Memory B cell (primary cell): ENCODE data around the gene JAM3.

Experiments
- ATAC-seq: fragments of 150-1000 bp; cut with Tn5 transposase; 2 replicates; pipeline ENCODE4 v1.10.0; 2021; ENCODE audit warnings: low read depth, mild to moderate bottlenecking, moderate library complexity
- DNase-seq, 2 donors: peaks; one replicate each; pipeline ENCODE4 v3.0.0; 2022; ENCODE audit warnings: low spot score in 2 of 2
- H3K27ac Mint-ChIP-seq: one replicate; pipeline ENCODE4 v1.8.0; 2022; ENCODE audit warnings: mild to moderate bottlenecking, moderate library complexity, mixed read lengths
- H3K27me3 Mint-ChIP-seq: one replicate; pipeline ENCODE4 v1.8.0; 2022; ENCODE audit warnings: mixed read lengths
- H3K36me3 Mint-ChIP-seq: one replicate; pipeline ENCODE4 v1.8.0; 2022; ENCODE audit warnings: mild to moderate bottlenecking, mixed read lengths
- H3K4me1 Mint-ChIP-seq: one replicate; pipeline ENCODE4 v1.8.0; 2022; ENCODE audit warnings: mixed read lengths
- H3K4me3 Mint-ChIP-seq: one replicate; pipeline ENCODE4 v1.8.0; 2022; ENCODE audit warnings: mild to moderate bottlenecking, moderate library complexity, mixed read lengths
- H3K9me3 Mint-ChIP-seq: one replicate; pipeline ENCODE4 v1.8.0; 2022; ENCODE audit warnings: mixed read lengths

The JAM3 gene

GRCh38 chr11:134033696-134034491, 35.0 kb upstream of the JAM3 start:
- no peak overlapping the region for H3K27ac Mint-ChIP-seq
- H3K4me1 Mint-ChIP-seq = peaks cover 20% of the 10 kb centered on the region
- no peak overlapping the region for H3K4me3 Mint-ChIP-seq
- H3K36me3 Mint-ChIP-seq = no peaks in the 10 kb centered on the region
- peak; percentile 67 for ATAC-seq
- DNase-seq = no peak
- H3K9me3 Mint-ChIP-seq = no peaks in the 10 kb centered on the region
- H3K27me3 Mint-ChIP-seq = peaks cover 21% of the 10 kb centered on the region

GRCh38 chr11:134034496-134035381, 34.1 kb upstream of the JAM3 start:
- no peak overlapping the region for H3K4me3 Mint-ChIP-seq
- no peak for DNase-seq
- peaks cover 20% of the 10 kb centered on the region for H3K27me3 Mint-ChIP-seq
- H3K27ac Mint-ChIP-seq = no peak overlapping the region
- no peaks in the 10 kb centered on the region for H3K36me3 Mint-ChIP-seq
- peaks cover 20% of the 10 kb centered on the region for H3K4me1 Mint-ChIP-seq
- no peaks in the 10 kb centered on the region for H3K9me3 Mint-ChIP-seq
- ATAC-seq = no peak

DNA sequence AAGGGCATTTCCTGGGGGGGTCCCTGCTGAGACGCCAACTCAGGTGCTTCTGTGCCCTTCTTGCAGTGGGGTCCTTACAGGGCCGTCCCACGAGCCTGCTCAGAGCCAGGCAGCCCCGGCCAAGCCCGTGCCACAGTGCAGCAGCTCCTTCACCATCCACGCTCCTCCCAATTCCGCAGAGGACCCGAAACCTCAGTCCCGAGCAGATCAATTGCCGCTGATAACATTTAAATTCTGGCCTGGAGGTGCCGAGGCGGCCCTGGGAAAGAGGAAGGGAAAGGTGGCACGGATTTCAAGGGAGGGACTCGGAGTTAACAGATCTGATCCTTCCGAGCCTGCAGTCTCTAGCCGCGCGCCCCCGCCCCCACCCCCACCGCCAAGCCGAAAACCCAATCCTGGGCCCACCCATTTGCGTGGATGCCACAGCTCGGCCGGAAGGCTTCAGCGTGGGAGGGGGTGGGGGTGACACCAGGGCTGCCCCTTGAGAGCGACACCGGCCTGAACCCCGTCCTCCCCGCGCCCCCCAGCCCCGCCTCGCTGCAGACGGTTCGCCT, 32.3 kb upstream of the JAM3 start:
- ATAC-seq = peak; percentile 8
- peak overlapping the region; percentile 67 for H3K27ac Mint-ChIP-seq
- peaks cover 10% of the 10 kb centered on the region for H3K27me3 Mint-ChIP-seq
- H3K9me3 Mint-ChIP-seq = no peaks in the 10 kb centered on the region
- H3K4me1 Mint-ChIP-seq = peaks cover 20% of the 10 kb centered on the region
- peak overlapping the region; percentile 92 for H3K4me3 Mint-ChIP-seq
- no peaks in the 10 kb centered on the region for H3K36me3 Mint-ChIP-seq
- no peak for DNase-seq

GRCh38 chr11:134037046-134037908, 31.6 kb upstream of the JAM3 start:
- H3K4me1 Mint-ChIP-seq = peaks cover 18% of the 10 kb centered on the region
- peak overlapping the region; percentile 92 for H3K4me3 Mint-ChIP-seq
- ATAC-seq (peak; percentile 73), DNase-seq (peak in 1 of 2 donors; percentile 11)
- H3K27ac Mint-ChIP-seq = peak overlapping the region; percentile 67
- peaks cover 4% of the 10 kb centered on the region for H3K27me3 Mint-ChIP-seq
- H3K36me3 Mint-ChIP-seq = no peaks in the 10 kb centered on the region
- H3K9me3 Mint-ChIP-seq = no peaks in the 10 kb centered on the region

GRCh38 chr11:134038897-134039470, 29.9 kb upstream of the JAM3 start:
- no peaks in the 10 kb centered on the region for H3K36me3 Mint-ChIP-seq
- no peaks in the 10 kb centered on the region for H3K9me3 Mint-ChIP-seq
- H3K27me3 Mint-ChIP-seq = peaks cover 4% of the 10 kb centered on the region
- H3K4me3 Mint-ChIP-seq = no peak overlapping the region
- DNase-seq (no peak), ATAC-seq (no peak)
- H3K4me1 Mint-ChIP-seq = peaks cover 13% of the 10 kb centered on the region
- H3K27ac Mint-ChIP-seq = no peak overlapping the region

GRCh38 chr11:134039726-134040385, 29.0 kb upstream of the JAM3 start:
- no peak overlapping the region for H3K27ac Mint-ChIP-seq
- no peak for ATAC-seq

GRCh38 chr11:134040386-134041302, 28.2 kb upstream of the JAM3 start:
- Mint-ChIP-seq H3K9me3 (no peaks in the 10 kb centered on the region), H3K4me3 (no peak overlapping the region), H3K27me3 (peaks cover 7% of the 10 kb centered on the region), H3K36me3 (no peaks in the 10 kb centered on the region), H3K4me1 (peaks cover 10% of the 10 kb centered on the region), H3K27ac (no peak overlapping the region)
- DNase-seq = no peak
- no peak for ATAC-seq

More at GRCh38 chr11:134039726-134040385, 29.0 kb upstream of the JAM3 start:
- Mint-ChIP-seq H3K36me3 (no peaks in the 10 kb centered on the region), H3K27me3 (peaks cover 7% of the 10 kb centered on the region), H3K9me3 (no peaks in the 10 kb centered on the region), H3K4me3 (no peak overlapping the region), H3K4me1 (peaks cover 11% of the 10 kb centered on the region)
- no peak for DNase-seq

GRCh38 chr11:134041349-134041748, 27.5 kb upstream of the JAM3 start:
- DNase-seq (no peak), ATAC-seq (no peak)
- Mint-ChIP-seq H3K4me1 (peaks cover 8% of the 10 kb centered on the region), H3K36me3 (no peaks in the 10 kb centered on the region), H3K9me3 (no peaks in the 10 kb centered on the region), H3K4me3 (no peak overlapping the region), H3K27ac (no peak overlapping the region), H3K27me3 (peaks cover 8% of the 10 kb centered on the region)

DNA sequence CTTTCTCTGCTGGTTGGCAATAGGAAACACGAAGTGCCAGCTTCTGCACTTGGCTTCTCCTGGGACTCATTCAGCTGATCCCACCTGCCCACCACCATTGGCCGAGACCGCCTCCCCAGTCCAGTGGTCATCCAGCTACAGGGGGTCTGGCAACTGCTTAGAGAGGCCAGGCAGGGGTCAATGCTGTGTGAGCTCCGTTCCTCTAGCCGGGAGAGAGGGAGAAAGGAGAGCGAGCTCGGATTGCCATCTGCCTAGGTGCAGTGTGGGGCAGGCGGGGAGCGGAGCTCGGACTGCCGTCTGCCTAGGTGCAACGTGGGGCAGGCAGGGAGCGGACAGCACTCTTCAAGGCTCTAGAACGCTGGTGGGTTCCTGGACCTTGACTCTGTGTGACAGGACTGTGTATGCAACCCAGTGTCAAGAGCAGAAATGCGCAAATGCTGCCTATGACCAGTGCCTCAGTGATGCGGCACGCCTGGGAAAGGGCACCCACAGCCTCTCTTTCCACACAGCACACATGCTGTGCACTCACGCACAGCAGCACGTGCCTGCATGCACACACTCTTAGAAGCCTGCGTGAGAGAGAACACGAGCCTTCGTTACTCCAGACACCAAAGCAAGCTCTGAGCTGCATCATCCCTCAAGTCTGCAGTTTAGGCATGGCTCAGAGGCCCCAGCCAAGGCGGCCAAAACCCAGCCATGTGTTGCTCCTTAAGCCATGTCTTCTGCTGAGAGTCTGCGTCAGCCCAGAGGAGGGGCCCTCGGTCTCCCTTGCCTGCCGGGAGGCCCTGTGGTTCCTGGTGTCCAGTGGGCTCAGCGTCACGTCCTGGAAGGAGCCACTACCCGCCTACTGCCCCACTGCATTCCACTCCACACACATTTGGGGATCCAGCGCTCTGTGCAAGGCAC, 26.8 kb upstream of the JAM3 start:
- DNase-seq (no peak), ATAC-seq (no peak)
- Mint-ChIP-seq H3K27ac (no peak overlapping the region), H3K27me3 (peaks cover 13% of the 10 kb centered on the region), H3K9me3 (no peaks in the 10 kb centered on the region), H3K4me1 (peaks cover 8% of the 10 kb centered on the region), H3K36me3 (no peaks in the 10 kb centered on the region), H3K4me3 (no peak overlapping the region)

DNA sequence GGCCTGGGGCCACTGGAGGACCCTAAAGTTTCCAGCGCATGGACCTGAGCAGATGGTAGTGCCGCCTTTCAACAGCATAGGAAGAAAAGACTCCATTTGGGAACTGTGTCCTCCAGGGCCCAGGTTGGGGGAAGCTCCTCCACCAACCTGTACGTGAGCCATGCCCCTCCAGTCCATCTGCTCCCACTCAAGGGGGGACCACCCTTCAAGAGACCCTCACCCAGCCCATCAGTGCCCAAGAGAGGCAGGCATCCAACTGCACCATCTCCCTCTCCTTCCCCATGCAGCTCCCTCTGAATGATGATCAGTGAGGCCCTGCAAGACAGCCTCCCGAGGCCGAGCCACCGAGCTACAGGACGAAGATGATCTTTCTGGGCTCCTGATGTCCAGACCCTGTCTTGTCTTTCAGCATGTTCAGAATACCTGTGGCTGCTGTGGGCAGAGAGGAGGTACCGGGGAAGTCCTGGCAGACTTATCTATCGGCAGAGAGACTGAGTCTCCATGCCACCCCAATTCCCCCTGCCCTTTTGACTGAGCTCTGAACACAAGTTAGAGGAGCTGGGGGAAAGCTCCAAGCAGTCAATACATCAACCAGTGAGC, 25.0 kb upstream of the JAM3 start:
- Mint-ChIP-seq H3K27ac (no peak overlapping the region), H3K27me3 (peaks cover 20% of the 10 kb centered on the region), H3K4me1 (no peaks in the 10 kb centered on the region), H3K4me3 (no peak overlapping the region), H3K36me3 (no peaks in the 10 kb centered on the region), H3K9me3 (no peaks in the 10 kb centered on the region)
- ATAC-seq = no peak
- DNase-seq = no peak
